Heart left ventricle (tissue), 16 donors: Measurements from ENCODE around the gene STOML1. TPM values are rescaled to one million over a fixed set of nuclear protein-coding genes. Genes with fewer than 3 reads are reported as not detected.
A peak's percentile ranks its signal among the peaks of the same experiment; 100 is the strongest.

ENCODE experiments used
- ATAC-seq, 4 donors: fragments of 200-7000 bp; cut with Tn5 transposase; one replicate each; pipeline ENCODE4 v1.9.1; 2020 to 2022; ENCODE audit warnings: moderate library complexity in 4 of 4, mild to moderate bottlenecking in 3 of 4, moderate number of reproducible peaks in 1 of 4
- DNase-seq, 5 donors: peaks; one replicate each; pipeline ENCODE4 v3.0.0-alpha.2; 2020
- H3K27ac ChIP-seq, 12 donors: fragments of 200-600 bp; sonication (generic) in 4 of 12; one replicate each; pipeline versions ENCODE4 v1.5.0 to v1.8.0; 2016 to 2022; ENCODE audit warnings: mild to moderate bottlenecking in 2 of 12
- H3K27me3 ChIP-seq, 9 donors: fragments of 200-600 bp; sonication (generic) in 2 of 9; one replicate each; pipeline versions ENCODE4 v1.5.1 to v1.8.0; 2016 to 2022; ENCODE audit warnings: mild to moderate bottlenecking in 3 of 9
- H3K36me3 ChIP-seq, 9 donors: fragments of 200-600 bp; sonication (generic) in 2 of 9; one replicate each; pipeline versions ENCODE4 v1.5.0 to v1.8.0; 2018 to 2022; ENCODE audit warnings: mild to moderate bottlenecking in 2 of 9
- H3K4me1 ChIP-seq, 12 donors: fragments of 200-600 bp; sonication (generic) in 4 of 12; one replicate each; pipeline versions ENCODE4 v1.5.0 to v1.8.0; 2016 to 2022; ENCODE audit warnings: mild to moderate bottlenecking in 3 of 12
- H3K4me3 ChIP-seq, 12 donors: fragments of 200-600 bp; sonication (generic) in 4 of 12; one replicate each; pipeline versions ENCODE4 v1.5.0 to v1.8.0; 2017 to 2022; ENCODE audit warnings: mild to moderate bottlenecking in 9 of 12, moderate library complexity in 4 of 12
- H3K9me3 ChIP-seq, 12 donors: fragments of 200-600 bp; sonication (generic) in 4 of 12; one replicate each; pipeline versions ENCODE4 v1.5.0 to v1.8.0; 2016 to 2022; ENCODE audit warnings: mild to moderate bottlenecking in 1 of 12
- POLR2A ChIP-seq, 2 donors: fragments of 450-650 bp; IDR thresholded peaks; one replicate each; pipeline ENCODE4 v1.6.1; 2017; ENCODE audit warnings: antibody characterized with exemption in 2 of 2, mild to moderate bottlenecking in 2 of 2, moderate library complexity in 2 of 2
- WGBS, 4 donors: extraction: QIAGEN DNeasy Blood & Tissue Kit in 2 of 4; methylation state at CpG; one replicate each; pipeline versions ENCODE4 v1.1.5 to v1.1.7; 2013 to 2018; 5-methylcytosine and 5-hydroxymethylcytosine counted together
- intact Hi-C, 10 donors: fragments of 100-400 bp; cut with DNase I; formaldehyde crosslinking; loops; one replicate each; pipeline versions ENCODE4 v1.11.1 to v1.14.2; 2022
- polyA plus RNA-seq, 2 donors: library from polyadenylated mRNA; stranded (reverse); fragments of 200-250 nt; gene quantifications; one replicate each; pipeline ENCODE4 v1.2.3, GENCODE V29; 2013
- total RNA-seq, 9 donors: library from RNA; depleted of rRNA in 2 of 9; stranded (reverse); fragments of >200 nt in 2 of 9; fragmentation: NEBNext Ultra II Directional in 3 of 9; extraction: Animal tissue kit (Norgen Biotek cat#: 25700) in 3 of 9; gene quantifications; one replicate each; pipeline versions ENCODE4 v1.1.0 to v1.2.4, GENCODE V29; 2016 to 2023
- TF ChIP-seq, protein P1 (sequence below), 12 donors: fragments of 200-600 bp; sonication (generic) in 4 of 12; IDR thresholded peaks; one replicate each; pipeline versions ENCODE4 v1.5.0 to v1.8.0; 2018 to 2022; ENCODE audit warnings: antibody characterized with exemption in 12 of 12, mild to moderate bottlenecking in 5 of 12
- donor health status: ischemic (EF 13 %, LVEDD 7.1; RV severe dilation, severe dysfunction).
- donor health status: healthy with polysubstance abuse.
- donor health status: DM: no; HTN: yes; CAD: no.
- donor health status: DM: no; HTN: no; CAD: no.
- donor health status: ischemic (EF 25% LVEDD 6.9; RV normal size, moderate dysfunction).
- donor health status: ischemic (EF 25% LVEDD 5.7; RV mildly dilated, moderate dysfunction).
- donor health status: healthy.
- donor health status: DM: yes; HTN: yes; CAD: no.
- donor health status: ischemic (EF 35%, LVEDD 5.7; RV mildly dilated, moderate dysfunction).
- donor health status: nonischemic (EF 11% LVEDD 7.7; RV severe dilation, severe dysfunction).
- donor health status: DM: yes; HTN: yes; CAD: no.
- donor health status: PGD.
- donor health status: ischemic (EF 29% LVEDD 5.4; RV normal size, mild dysfunction).
- donor health status: nonischemic (EF 23%, LVEDD 6.1; RV moderate dilation, normal function).

Gene STOML1
- total and polyA plus RNA-seq, 11 donors: 25.0 to 41.1 (median 27.7) TPM

GRCh38 chr15:73930371-73930770 is 61.7 kb downstream of the STOML1 start:
- no peaks in the 10 kb centered on the region for H3K9me3 ChIP-seq
- H3K36me3 ChIP-seq: peaks cover 0 to 3% (median 0%) of the 10 kb centered on the region in 9 donors
- H3K4me1 ChIP-seq: peaks cover 4 to 81% (median 41%) of the 10 kb centered on the region in 12 donors
- peak overlapping the region in 3 of 12 donors; percentile 22 to 78 (median 70) for H3K4me3 ChIP-seq
- WGBS, 4 donors: 69 to 91% (median 77%) methylated on average over 4 to 8 of the region's 8 CpGs
- H3K27ac ChIP-seq: peak overlapping the region in 9 of 12 donors; percentile 16 to 97 (median 66)
- ATAC-seq (peak in 3 of 4 donors; percentile 7 to 33 (median 25)), DNase-seq (peak; percentile 59 to 88 (median 82))
- intact Hi-C loops: no loop called here
- peaks cover 0 to 19% (median 0%) of the 10 kb centered on the region in 9 donors for H3K27me3 ChIP-seq
- TF ChIP-seq POLR2A (IDR thresholded peaks at IDR 0.05): no peak
- TF ChIP-seq, protein P1, sequence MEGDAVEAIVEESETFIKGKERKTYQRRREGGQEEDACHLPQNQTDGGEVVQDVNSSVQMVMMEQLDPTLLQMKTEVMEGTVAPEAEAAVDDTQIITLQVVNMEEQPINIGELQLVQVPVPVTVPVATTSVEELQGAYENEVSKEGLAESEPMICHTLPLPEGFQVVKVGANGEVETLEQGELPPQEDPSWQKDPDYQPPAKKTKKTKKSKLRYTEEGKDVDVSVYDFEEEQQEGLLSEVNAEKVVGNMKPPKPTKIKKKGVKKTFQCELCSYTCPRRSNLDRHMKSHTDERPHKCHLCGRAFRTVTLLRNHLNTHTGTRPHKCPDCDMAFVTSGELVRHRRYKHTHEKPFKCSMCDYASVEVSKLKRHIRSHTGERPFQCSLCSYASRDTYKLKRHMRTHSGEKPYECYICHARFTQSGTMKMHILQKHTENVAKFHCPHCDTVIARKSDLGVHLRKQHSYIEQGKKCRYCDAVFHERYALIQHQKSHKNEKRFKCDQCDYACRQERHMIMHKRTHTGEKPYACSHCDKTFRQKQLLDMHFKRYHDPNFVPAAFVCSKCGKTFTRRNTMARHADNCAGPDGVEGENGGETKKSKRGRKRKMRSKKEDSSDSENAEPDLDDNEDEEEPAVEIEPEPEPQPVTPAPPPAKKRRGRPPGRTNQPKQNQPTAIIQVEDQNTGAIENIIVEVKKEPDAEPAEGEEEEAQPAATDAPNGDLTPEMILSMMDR (IDR thresholded peaks at IDR 0.05): no peak

GRCh38 chr15:73928971-73929627 is 63.0 kb downstream of the STOML1 start:
- peak overlapping the region in 8 of 12 donors; percentile 1 to 78 (median 68) for H3K4me3 ChIP-seq
- intact Hi-C loops: no loop called here
- peak overlapping the region in 6 of 12 donors; percentile 40 to 97 (median 83) for H3K27ac ChIP-seq
- DNase-seq (peak in 2 of 5 donors; percentile 19 to 58), ATAC-seq (peak in 1 of 4 donors; percentile 8)
- peaks cover 0 to 19% (median 0%) of the 10 kb centered on the region in 9 donors for H3K27me3 ChIP-seq
- WGBS, 4 donors: 62 to 74% (median 69%) methylated on average over 5 of the region's 5 CpGs
- no peak for TF ChIP-seq POLR2A (IDR thresholded peaks at IDR 0.05)
- TF ChIP-seq, protein P1 (IDR thresholded peaks at IDR 0.05): no peak
- H3K9me3 ChIP-seq: no peaks in the 10 kb centered on the region
- peaks cover 0 to 3% (median 0%) of the 10 kb centered on the region in 9 donors for H3K36me3 ChIP-seq
- H3K4me1 ChIP-seq: peaks cover 7 to 84% (median 53%) of the 10 kb centered on the region in 12 donors

Other genes starting within 250 kb of the STOML1 start
- 100 to 1,000 TPM in 4 of 9 donors, 10 to 100 TPM in 5; 51.5 to 182 (median 83.0) TPM for gene INSYN1, start 238.9 kb downstream of the STOML1 start, total RNA-seq
- gene INSYN1, start 238.9 kb downstream of the STOML1 start, polyA plus RNA-seq: 100 to 1,000 TPM; 120 to 137 TPM
- gene TBC1D21, start 118.7 kb downstream of the STOML1 start, total RNA-seq: not detected
- not detected for gene TBC1D21, start 118.7 kb downstream of the STOML1 start, polyA plus RNA-seq
- 10 to 100 TPM; 20.7 to 79.5 (median 30.4) TPM for gene LOXL1, start 65.8 kb downstream of the STOML1 start, total RNA-seq
- 10 to 100 TPM; 28.8 to 36.1 TPM for gene LOXL1, start 65.8 kb downstream of the STOML1 start, polyA plus RNA-seq
- gene PML, start 2.4 kb upstream of the STOML1 start, total RNA-seq: 10 to 100 TPM; 18.4 to 68.7 (median 28.0) TPM
- gene PML, start 2.4 kb upstream of the STOML1 start, polyA plus RNA-seq: 10 to 100 TPM; 17.0 to 20.8 TPM
- not detected for gene GOLGA6A, start 90.3 kb upstream of the STOML1 start, total RNA-seq
- not detected for gene GOLGA6A, start 90.3 kb upstream of the STOML1 start, polyA plus RNA-seq
- 1 to 10 TPM; 1.6 to 9.0 (median 2.9) TPM for gene ISLR2, start 138.3 kb upstream of the STOML1 start, total RNA-seq
- 1 to 10 TPM; 4.6 to 5.6 TPM for gene ISLR2, start 138.3 kb upstream of the STOML1 start, polyA plus RNA-seq
- 10 to 100 TPM in 7 of 9 donors, 1 to 10 TPM in 2; 5.1 to 32.3 (median 16.9) TPM for gene ISLR, start 181.4 kb upstream of the STOML1 start, total RNA-seq
- 1 to 10 TPM; 6.4 to 9.1 TPM for gene ISLR, start 181.4 kb upstream of the STOML1 start, polyA plus RNA-seq
- gene STRA6, start 210.5 kb upstream of the STOML1 start, total RNA-seq: under 1 TPM in 2 of 9 donors, not detected in 7; 0.14 to 0.24 TPM
- gene STRA6, start 210.5 kb upstream of the STOML1 start, polyA plus RNA-seq: under 1 TPM in 1 of 2 donors, not detected in 1; 0.08 TPM
- not detected for gene CCDC33, start 244.0 kb upstream of the STOML1 start, total RNA-seq
- gene CCDC33, start 244.0 kb upstream of the STOML1 start, polyA plus RNA-seq: under 1 TPM in 1 of 2 donors, not detected in 1; 0.08 TPM